Right cardiac atrium (tissue), 5 donors: ENCODE measurements around the gene PSMC3IP. TPM values are rescaled to one million over a fixed set of nuclear protein-coding genes. Genes with fewer than 3 reads are reported as not detected.

Experiments used
- ATAC-seq, 2 donors: fragments of 200-7000 bp; cut with Tn5 transposase; one replicate each; pipeline versions ENCODE4 v1.8.0 to v1.9.1; 2020; ENCODE audit warnings: moderate library complexity in 2 of 2, mild to moderate bottlenecking in 1 of 2
- DNase-seq, 3 donors: peaks; one replicate each; pipeline ENCODE4 v3.0.0-alpha.2; 2020
- H3K27ac ChIP-seq: one replicate; pipeline ENCODE4 v1.5.1; 2013; ENCODE audit warnings: mild to moderate bottlenecking, low read length, control low read depth, moderate library complexity
- H3K27me3 ChIP-seq: one replicate; pipeline ENCODE4 v1.6.1; 2013; ENCODE audit not compliant: control insufficient read depth, insufficient read depth
- H3K4me1 ChIP-seq: one replicate; pipeline ENCODE4 v1.6.1; 2013; ENCODE audit warnings: low read length; ENCODE audit not compliant: control insufficient read depth, insufficient read depth
- H3K4me3 ChIP-seq: one replicate; pipeline ENCODE4 v1.5.1; 2013; ENCODE audit warnings: low read length, control low read depth
- H3K9me3 ChIP-seq: one replicate; pipeline ENCODE4 v1.6.1; 2013; ENCODE audit warnings: low read length; ENCODE audit not compliant: control insufficient read depth
- WGBS: extraction: QIAGEN DNeasy Blood & Tissue Kit; methylation state at CpG from one replicate; pipeline ENCODE4 v1.1.7; 2013; 5-methylcytosine and 5-hydroxymethylcytosine counted together
- intact Hi-C, 4 donors: fragments of 100-400 bp; cut with DNase I; formaldehyde crosslinking; loops; one replicate each; pipeline versions ENCODE4 v1.11.0 to v1.14.0; 2022 to 2023
- polyA plus RNA-seq: library from polyadenylated mRNA; stranded (reverse); fragments of 200-250 nt; gene quantifications from one replicate; pipeline ENCODE4 v1.2.3, GENCODE V29; 2013
- total RNA-seq, 4 donors: library from RNA; stranded (reverse); fragmentation: NEBNext Ultra II Directional; extraction: Animal tissue kit (Norgen Biotek cat#: 25700); gene quantifications; one replicate each; pipeline ENCODE4 v1.2.1, GENCODE V29; 2021
- donor health status: healthy with polysubstance abuse.
- donor health status: DM: no; HTN: yes; CAD: no.
- donor health status: DM: no; HTN: no; CAD: no.
- donor health status: DM: no; HTN: yes; CAD: no; lungs with severe emphysema.
- donor health status: DM: yes; HTN: yes; CAD: no.

PSMC3IP gene
- total and polyA plus RNA-seq, 5 donors: 1.4 to 3.3 (median 2.3) TPM

- H3K27me3 ChIP-seq: no peaks in the 10 kb centered on the region
- H3K27ac ChIP-seq: peak overlapping the region; percentile 9
- H3K4me1 ChIP-seq: peaks cover under 1% of the 10 kb centered on the region
- WGBS: 86% methylated on average over 14 of the region's 14 CpGs
- H3K9me3 ChIP-seq: no peaks in the 10 kb centered on the region
- DNase-seq: no peak
- ATAC-seq: no peak
- intact Hi-C loops: no loop called here
- no peak overlapping the region for H3K4me3 ChIP-seq
Measured at GRCh38 chr17:42568341-42569111, 9.0 kb downstream of the PSMC3IP start.

DNA sequence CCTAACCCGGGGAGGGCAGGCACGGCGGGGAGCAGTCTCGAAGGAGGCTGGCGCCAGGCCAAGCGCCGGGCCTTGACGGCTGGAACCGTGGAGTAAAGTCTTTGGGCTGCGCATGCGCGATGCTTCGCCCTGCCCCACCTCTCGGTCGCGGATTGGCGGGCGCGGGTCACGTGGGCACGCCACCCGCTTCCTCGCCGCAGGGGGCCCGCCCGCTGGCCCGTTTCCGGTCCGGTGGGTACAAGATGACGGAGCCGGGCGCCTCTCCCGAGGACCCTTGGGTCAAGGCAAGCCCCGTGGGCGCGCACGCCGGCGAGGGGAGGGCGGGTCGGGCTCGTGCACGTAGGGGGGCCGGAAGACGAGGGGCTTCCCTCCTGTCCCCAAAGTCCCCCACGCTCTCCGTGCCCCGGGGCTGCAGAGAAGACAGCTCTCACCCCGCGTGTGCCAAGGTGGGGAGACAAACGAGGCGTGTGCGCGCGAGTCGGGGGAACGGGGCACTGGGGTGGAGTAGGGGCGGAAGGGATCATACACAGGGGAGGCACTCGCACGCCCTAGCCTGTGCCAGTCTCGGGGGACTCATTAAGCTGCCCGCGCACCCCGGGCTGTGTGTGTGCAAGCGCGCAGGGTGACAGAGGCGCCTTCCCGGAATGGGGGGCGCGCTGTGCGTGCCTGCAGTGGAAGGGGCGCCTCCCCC lies 10.5 kb downstream of the PSMC3IP start, which contains the start of gene MLX:
TSS of gene MLX (plus strand) at position 218 of the 691 bp plus-strand sequence. CDS start at position 243, 25 bp downstream.
- peak within 1 kb of the TSS; percentile 91 for H3K27ac ChIP-seq
- H3K4me3 ChIP-seq: peak within 1 kb of the TSS; percentile 87
- DNase-seq: peak; percentile 97 to 99 (median 99)
- no peaks in the 10 kb centered on the region for H3K9me3 ChIP-seq
- intact Hi-C loops: no loop called here
- peaks cover 7% of the 10 kb centered on the region for H3K4me1 ChIP-seq
- H3K27me3 ChIP-seq: no peaks in the 10 kb centered on the region
- WGBS: under 1% methylated on average over 72 of the region's 72 CpGs
- peak; percentile 85 to 87 for ATAC-seq

DNA sequence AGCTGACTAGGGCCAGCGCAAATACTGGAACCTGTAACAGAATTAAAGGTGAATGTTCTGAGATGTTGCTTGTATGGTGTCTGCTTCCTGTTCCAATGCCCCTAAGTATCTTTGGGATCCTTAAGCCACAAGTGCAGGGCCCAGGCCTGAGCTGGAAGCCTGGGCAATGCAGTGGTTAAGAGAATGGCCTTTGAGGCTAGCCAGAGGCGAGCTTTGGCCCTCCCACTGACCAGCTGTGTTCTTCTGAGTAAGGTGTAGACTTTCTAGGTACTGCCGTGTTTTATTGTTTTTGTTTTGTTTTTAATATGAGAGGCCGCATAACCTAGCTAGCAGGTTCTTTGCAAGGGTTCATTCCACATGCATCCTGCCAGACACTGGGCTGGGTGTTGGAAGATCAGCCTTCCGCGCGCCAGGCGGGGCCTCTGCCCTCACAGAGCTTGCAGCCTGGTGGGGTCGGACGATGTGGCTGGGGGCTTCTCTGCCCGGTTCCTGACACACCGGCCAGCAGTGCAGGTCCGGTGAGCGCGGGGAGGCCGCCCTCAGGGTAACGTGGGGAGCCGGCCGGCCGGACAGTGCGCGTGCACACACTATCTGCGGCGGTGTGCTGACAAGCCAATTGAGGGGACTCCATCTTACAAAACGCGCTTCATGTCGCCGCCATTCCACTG lies 11.2 kb downstream of the PSMC3IP start:
- Histone ChIP-seq H3K4me1 (peaks cover 10% of the 10 kb centered on the region), H3K27me3 (no peaks in the 10 kb centered on the region), H3K9me3 (no peaks in the 10 kb centered on the region), H3K4me3 (peak overlapping the region; percentile 87), H3K27ac (peak overlapping the region; percentile 80)
- 26% methylated on average over 28 of the region's 28 CpGs for WGBS
- no peak for DNase-seq
- intact Hi-C loops: no loop called here
- no peak for ATAC-seq

- DNase-seq: peak in 1 of 3 donors; percentile 60
Measured at GRCh38 chr17:42565523-42566214, 11.9 kb downstream of the PSMC3IP start.

DNA sequence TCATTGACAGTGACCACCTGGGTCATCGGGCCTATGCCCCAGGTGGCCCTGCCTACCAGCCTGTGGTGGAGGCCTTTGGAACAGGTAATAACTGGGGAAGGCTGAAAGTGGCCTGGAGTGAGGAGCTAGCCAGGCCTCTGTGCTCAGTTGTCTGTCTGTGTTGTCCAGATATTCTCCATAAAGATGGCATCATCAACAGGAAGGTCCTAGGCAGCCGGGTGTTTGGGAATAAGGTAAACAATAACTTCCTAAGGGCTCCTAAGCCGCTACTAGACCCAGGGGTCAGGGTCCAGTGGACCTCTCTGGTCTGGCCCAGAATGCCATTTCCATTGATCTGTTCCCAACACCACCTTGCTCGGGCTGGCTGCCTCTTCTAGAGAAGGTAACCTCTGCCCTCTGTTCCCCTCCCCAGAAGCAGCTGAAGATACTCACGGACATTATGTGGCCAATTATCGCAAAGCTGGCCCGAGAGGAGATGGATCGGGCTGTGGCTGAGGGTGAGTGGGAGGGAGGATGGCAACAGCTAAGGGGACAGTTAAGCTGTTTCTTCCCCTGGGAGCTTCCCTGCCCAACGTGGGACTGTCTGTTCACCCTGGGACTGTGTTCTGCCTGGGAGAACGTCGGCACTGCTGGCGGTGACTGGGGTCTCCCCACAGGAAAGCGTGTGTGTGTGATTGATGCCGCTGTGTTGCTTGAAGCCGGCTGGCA lies 12.6 kb downstream of the PSMC3IP start:
- Histone ChIP-seq H3K4me1 (peaks cover 10% of the 10 kb centered on the region), H3K9me3 (no peaks in the 10 kb centered on the region), H3K27me3 (no peaks in the 10 kb centered on the region), H3K4me3 (no peak overlapping the region), H3K27ac (no peak overlapping the region)
- WGBS: 88% methylated on average over 15 of the region's 15 CpGs
- DNase-seq: no peak
- ATAC-seq: no peak
- intact Hi-C loops: no loop called here

More at GRCh38 chr17:42565523-42566214, 11.9 kb downstream of the PSMC3IP start:
- no peak for ATAC-seq
- intact Hi-C loops: no loop called here
- H3K4me3 ChIP-seq: no peak overlapping the region
- H3K27ac ChIP-seq: no peak overlapping the region
- peaks cover 10% of the 10 kb centered on the region for H3K4me1 ChIP-seq
- 90% methylated on average over 16 of the region's 16 CpGs for WGBS
- H3K27me3 ChIP-seq: no peaks in the 10 kb centered on the region
- H3K9me3 ChIP-seq: no peaks in the 10 kb centered on the region

GRCh38 chr17:42563950-42564349 lies 13.6 kb downstream of the PSMC3IP start:
- DNase-seq (no peak), ATAC-seq (no peak)
- Histone ChIP-seq H3K27ac (no peak overlapping the region), H3K4me3 (no peak overlapping the region), H3K4me1 (peaks cover 10% of the 10 kb centered on the region), H3K9me3 (no peaks in the 10 kb centered on the region), H3K27me3 (no peaks in the 10 kb centered on the region)
- intact Hi-C loops: no loop called here
- 82% methylated on average over 9 of the region's 9 CpGs for WGBS

DNA sequence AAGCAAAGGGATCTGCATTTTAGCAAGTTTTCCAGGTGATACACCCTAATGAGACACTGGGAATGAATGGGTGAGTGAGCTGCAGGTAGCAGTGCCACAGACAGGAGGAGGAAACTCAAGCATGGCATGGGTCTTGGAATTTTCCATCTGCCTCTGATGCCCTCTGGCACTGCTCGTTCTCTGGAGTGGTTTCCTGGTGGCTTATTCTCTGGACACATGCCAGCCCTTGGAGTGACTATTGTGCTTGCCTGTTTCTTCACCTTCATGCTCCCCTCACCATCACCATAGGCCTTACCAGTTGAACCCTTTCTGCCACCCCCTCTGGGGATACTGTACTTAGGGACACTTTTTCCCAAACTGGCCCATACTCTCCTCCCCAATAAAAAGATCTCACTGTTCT lies 14.0 kb downstream of the PSMC3IP start:
- ATAC-seq (no peak), DNase-seq (no peak)
- H3K9me3 ChIP-seq: no peaks in the 10 kb centered on the region
- 19% methylated on average over 1 of the region's 1 CpG for WGBS
- no peak overlapping the region for H3K27ac ChIP-seq
- intact Hi-C loops: no loop called here
- no peaks in the 10 kb centered on the region for H3K27me3 ChIP-seq
- H3K4me3 ChIP-seq: no peak overlapping the region
- peaks cover 10% of the 10 kb centered on the region for H3K4me1 ChIP-seq

- Histone ChIP-seq H3K4me1 (peaks cover 10% of the 10 kb centered on the region), H3K27ac (no peak overlapping the region), H3K27me3 (no peaks in the 10 kb centered on the region), H3K4me3 (peak overlapping the region; percentile 86), H3K9me3 (no peaks in the 10 kb centered on the region)
- WGBS: 79% methylated on average over 14 of the region's 14 CpGs
- intact Hi-C loops: no loop called here
- peak in 1 of 3 donors; percentile 61 for DNase-seq
- ATAC-seq: no peak
Measured at GRCh38 chr17:42563143-42563509, 14.4 kb downstream of the PSMC3IP start.

DNA sequence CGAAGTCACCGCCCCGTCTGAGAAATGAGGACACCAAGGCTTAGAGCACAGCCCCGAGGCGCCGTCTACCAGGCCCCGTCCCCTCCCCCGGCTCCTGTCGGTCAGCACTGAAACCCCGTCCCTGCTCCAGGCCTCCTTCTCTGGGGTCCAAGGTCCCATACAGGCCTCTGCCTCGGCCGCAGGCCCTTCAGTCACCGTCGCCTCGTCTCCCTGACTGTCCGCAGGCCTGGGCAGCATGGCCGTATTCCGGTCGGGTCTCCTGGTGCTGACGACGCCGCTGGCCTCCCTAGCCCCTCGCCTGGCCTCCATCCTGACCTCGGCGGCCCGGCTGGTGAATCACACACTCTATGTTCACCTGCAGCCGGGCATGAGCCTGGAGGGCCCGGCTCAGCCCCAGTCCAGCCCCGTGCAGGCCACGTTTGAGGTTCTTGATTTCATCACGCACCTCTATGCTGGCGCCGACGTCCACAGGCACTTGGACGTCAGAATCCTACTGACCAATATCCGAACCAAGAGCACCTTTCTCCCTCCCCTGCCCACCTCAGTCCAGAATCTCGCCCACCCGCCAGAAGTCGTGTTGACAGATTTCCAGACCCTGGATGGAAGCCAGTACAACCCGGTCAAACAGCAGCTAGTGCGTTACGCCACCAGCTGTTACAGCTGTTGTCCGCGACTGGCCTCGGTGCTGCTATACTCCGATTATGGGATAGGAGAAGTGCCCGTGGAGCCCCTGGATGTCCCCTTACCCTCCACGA lies 15.0 kb downstream of the PSMC3IP start:
- intact Hi-C loops: no loop called here
- Histone ChIP-seq H3K4me3 (peak overlapping the region; percentile 86), H3K27me3 (no peaks in the 10 kb centered on the region), H3K27ac (peak overlapping the region; percentile 74), H3K4me1 (peaks cover 10% of the 10 kb centered on the region), H3K9me3 (no peaks in the 10 kb centered on the region)
- WGBS: 12% methylated on average over 48 of the region's 48 CpGs
- peak; percentile 0 to 3 for ATAC-seq
- DNase-seq: peak in 2 of 3 donors; percentile 67 to 72
